GM23338 (cell line): ENCODE data around the gene TM6SF1. TPM values are rescaled to one million over a fixed set of nuclear protein-coding genes. Genes with fewer than 3 reads are reported as not detected.

Experiments
- ATAC-seq: fragments of 200-7000 bp; cut with Tn5 transposase; 3 replicates; pipeline ENCODE4 v1.9.1; 2020
- DNase-seq: peaks from one replicate; pipeline ENCODE4 v3.0.0-alpha.2; 2015; ENCODE audit warnings: low spot score
- H2AFZ ChIP-seq: fragments of 200-600 bp; sonication (generic); 2 replicates; pipeline ENCODE4 v1.8.0; 2016; ENCODE audit warnings: antibody characterized with exemption, mild to moderate bottlenecking, moderate library complexity
- H3F3A ChIP-seq: fragments of 200-600 bp; sonication (generic); replicated peaks from 2 replicates; pipeline ENCODE4 v1.8.0; 2017; ENCODE audit warnings: antibody characterized with exemption, mixed run types, low read depth
- H3K27ac ChIP-seq: fragments of 200-600 bp; sonication (generic); 2 replicates; pipeline ENCODE4 v1.6.1; 2016; ENCODE audit warnings: low read depth
- H3K27me3 ChIP-seq: fragments of 200-600 bp; sonication (generic); 2 replicates; pipeline ENCODE4 v1.8.0; 2016; ENCODE audit warnings: mild to moderate bottlenecking, mixed run types, moderate library complexity; ENCODE audit not compliant: insufficient read depth
- H3K36me3 ChIP-seq: fragments of 200-600 bp; sonication (generic); 2 replicates; pipeline ENCODE4 v1.8.0; 2016; ENCODE audit warnings: mild to moderate bottlenecking; ENCODE audit not compliant: insufficient read depth
- H3K4me1 ChIP-seq: fragments of 200-600 bp; sonication (generic); 2 replicates; pipeline ENCODE4 v1.8.0; 2016; ENCODE audit warnings: mild to moderate bottlenecking, moderate library complexity; ENCODE audit not compliant: insufficient read depth
- H3K4me2 ChIP-seq: fragments of 200-600 bp; sonication (generic); 2 replicates; pipeline ENCODE4 v1.7.1; 2017; ENCODE audit warnings: mixed run types
- H3K4me3 ChIP-seq: fragments of 200-600 bp; sonication (generic); 2 replicates; pipeline ENCODE4 v1.6.1; 2016; ENCODE audit warnings: mixed run types
- H3K79me2 ChIP-seq: fragments of 200-600 bp; sonication (generic); replicated peaks from 2 replicates; pipeline ENCODE4 v1.8.0; 2017; ENCODE audit warnings: mild to moderate bottlenecking; ENCODE audit not compliant: insufficient read depth
- H3K9me2 ChIP-seq: fragments of 200-600 bp; sonication (generic); 2 replicates; pipeline ENCODE4 v1.8.0; 2017; ENCODE audit not compliant: insufficient read depth
- H4K20me1 ChIP-seq: fragments of 200-600 bp; sonication (generic); replicated peaks from 2 replicates; pipeline ENCODE4 v1.8.0; 2017; ENCODE audit warnings: mild to moderate bottlenecking; ENCODE audit not compliant: insufficient read depth
- H3K27ac Mint-ChIP-seq: 2 replicates; pipeline ENCODE4 v1.8.0; 2020; ENCODE audit warnings: inconsistent platforms, mild to moderate bottlenecking, moderate library complexity, mixed read lengths
- H3K27me3 Mint-ChIP-seq: 3 replicates; pipeline ENCODE4 v1.8.0; 2022; ENCODE audit warnings: low read depth, mild to moderate bottlenecking, moderate library complexity, mixed read lengths, inconsistent platforms; ENCODE audit not compliant: insufficient read depth, poor library complexity
- H3K36me3 Mint-ChIP-seq: 3 replicates; pipeline ENCODE4 v1.8.0; 2021; ENCODE audit warnings: low read depth, mild to moderate bottlenecking, inconsistent platforms, moderate library complexity, mixed read lengths
- H3K4me1 Mint-ChIP-seq: 3 replicates; pipeline ENCODE4 v1.8.0; 2020; ENCODE audit warnings: mild to moderate bottlenecking, inconsistent platforms, mixed read lengths
- H3K4me3 Mint-ChIP-seq: 3 replicates; pipeline ENCODE4 v1.8.0; 2021; ENCODE audit warnings: moderate library complexity, mild to moderate bottlenecking, inconsistent platforms, mixed read lengths
- H3K9me3 Mint-ChIP-seq: 3 replicates; pipeline ENCODE4 v1.8.0; 2020; ENCODE audit warnings: moderate library complexity, mild to moderate bottlenecking, inconsistent platforms, mixed read lengths
- ETS1 ChIP-seq: IDR thresholded peaks from 2 replicates; pipeline ENCODE4 v1.6.1; 2016; ENCODE audit warnings: antibody characterized with exemption
- EZH2 ChIP-seq: fragments of 200-600 bp; sonication (generic); IDR thresholded peaks from one replicate; pipeline ENCODE4 v1.8.0; 2017; ENCODE audit warnings: antibody characterized with exemption, mild to moderate bottlenecking, low read depth; ENCODE audit not compliant: unreplicated experiment
- EZH2phosphoT487 ChIP-seq: fragments of 200-600 bp; sonication (generic); IDR thresholded peaks from one replicate; pipeline ENCODE4 v1.8.1; 2018; ENCODE audit warnings: antibody characterized with exemption; ENCODE audit not compliant: unreplicated experiment
- JUNB ChIP-seq: IDR thresholded peaks from one replicate; pipeline ENCODE4 v1.6.1; 2016; ENCODE audit warnings: antibody characterized with exemption; ENCODE audit not compliant: unreplicated experiment
- NANOG ChIP-seq: IDR thresholded peaks from 2 replicates; pipeline ENCODE4 v1.6.1; 2016; ENCODE audit warnings: antibody characterized with exemption, borderline replicate concordance
- POLR2AphosphoS5 ChIP-seq: IDR thresholded peaks from 2 replicates; pipeline ENCODE4 v1.6.1; 2016; ENCODE audit warnings: antibody characterized with exemption, low read depth
- ZNF114 ChIP-seq: fragments of 250-450 bp; sonication (Bioruptor Pico); IDR thresholded peaks from 2 replicates; pipeline ENCODE4 v1.5.0; 2020; ENCODE audit warnings: mild to moderate bottlenecking, moderate library complexity
- ZNF331 ChIP-seq: fragments of 250-450 bp; sonication (Bioruptor Pico); IDR thresholded peaks from 2 replicates; pipeline ENCODE4 v1.5.0; 2020; ENCODE audit warnings: low read depth, mild to moderate bottlenecking, moderate library complexity
- polyA plus RNA-seq: library from polyadenylated mRNA; unstranded; fragments of >200 nt; fragmentation: Nextera tagmentation; extraction: Ambion mirVana; gene quantifications from 2 replicates; pipeline ENCODE4 v1.2.1, GENCODE V29; 2016
- total RNA-seq: library from RNA; depleted of rRNA; stranded (reverse); fragments of >200 nt; shearing (Covaris generic); gene quantifications from 2 replicates; pipeline ENCODE4 v1.2.3, GENCODE V29; 2014
- TF ChIP-seq, protein P1 (sequence below): fragments of 250-450 bp; sonication (Bioruptor Pico); IDR thresholded peaks from 2 replicates; pipeline ENCODE4 v1.5.0; 2020; ENCODE audit warnings: mild to moderate bottlenecking, moderate library complexity

The TM6SF1 gene
- total and polyA plus RNA-seq, 2 experiments from 2014 or later, result 0.80 to 1.5 TPM

- TF ChIP-seq, protein P1, sequence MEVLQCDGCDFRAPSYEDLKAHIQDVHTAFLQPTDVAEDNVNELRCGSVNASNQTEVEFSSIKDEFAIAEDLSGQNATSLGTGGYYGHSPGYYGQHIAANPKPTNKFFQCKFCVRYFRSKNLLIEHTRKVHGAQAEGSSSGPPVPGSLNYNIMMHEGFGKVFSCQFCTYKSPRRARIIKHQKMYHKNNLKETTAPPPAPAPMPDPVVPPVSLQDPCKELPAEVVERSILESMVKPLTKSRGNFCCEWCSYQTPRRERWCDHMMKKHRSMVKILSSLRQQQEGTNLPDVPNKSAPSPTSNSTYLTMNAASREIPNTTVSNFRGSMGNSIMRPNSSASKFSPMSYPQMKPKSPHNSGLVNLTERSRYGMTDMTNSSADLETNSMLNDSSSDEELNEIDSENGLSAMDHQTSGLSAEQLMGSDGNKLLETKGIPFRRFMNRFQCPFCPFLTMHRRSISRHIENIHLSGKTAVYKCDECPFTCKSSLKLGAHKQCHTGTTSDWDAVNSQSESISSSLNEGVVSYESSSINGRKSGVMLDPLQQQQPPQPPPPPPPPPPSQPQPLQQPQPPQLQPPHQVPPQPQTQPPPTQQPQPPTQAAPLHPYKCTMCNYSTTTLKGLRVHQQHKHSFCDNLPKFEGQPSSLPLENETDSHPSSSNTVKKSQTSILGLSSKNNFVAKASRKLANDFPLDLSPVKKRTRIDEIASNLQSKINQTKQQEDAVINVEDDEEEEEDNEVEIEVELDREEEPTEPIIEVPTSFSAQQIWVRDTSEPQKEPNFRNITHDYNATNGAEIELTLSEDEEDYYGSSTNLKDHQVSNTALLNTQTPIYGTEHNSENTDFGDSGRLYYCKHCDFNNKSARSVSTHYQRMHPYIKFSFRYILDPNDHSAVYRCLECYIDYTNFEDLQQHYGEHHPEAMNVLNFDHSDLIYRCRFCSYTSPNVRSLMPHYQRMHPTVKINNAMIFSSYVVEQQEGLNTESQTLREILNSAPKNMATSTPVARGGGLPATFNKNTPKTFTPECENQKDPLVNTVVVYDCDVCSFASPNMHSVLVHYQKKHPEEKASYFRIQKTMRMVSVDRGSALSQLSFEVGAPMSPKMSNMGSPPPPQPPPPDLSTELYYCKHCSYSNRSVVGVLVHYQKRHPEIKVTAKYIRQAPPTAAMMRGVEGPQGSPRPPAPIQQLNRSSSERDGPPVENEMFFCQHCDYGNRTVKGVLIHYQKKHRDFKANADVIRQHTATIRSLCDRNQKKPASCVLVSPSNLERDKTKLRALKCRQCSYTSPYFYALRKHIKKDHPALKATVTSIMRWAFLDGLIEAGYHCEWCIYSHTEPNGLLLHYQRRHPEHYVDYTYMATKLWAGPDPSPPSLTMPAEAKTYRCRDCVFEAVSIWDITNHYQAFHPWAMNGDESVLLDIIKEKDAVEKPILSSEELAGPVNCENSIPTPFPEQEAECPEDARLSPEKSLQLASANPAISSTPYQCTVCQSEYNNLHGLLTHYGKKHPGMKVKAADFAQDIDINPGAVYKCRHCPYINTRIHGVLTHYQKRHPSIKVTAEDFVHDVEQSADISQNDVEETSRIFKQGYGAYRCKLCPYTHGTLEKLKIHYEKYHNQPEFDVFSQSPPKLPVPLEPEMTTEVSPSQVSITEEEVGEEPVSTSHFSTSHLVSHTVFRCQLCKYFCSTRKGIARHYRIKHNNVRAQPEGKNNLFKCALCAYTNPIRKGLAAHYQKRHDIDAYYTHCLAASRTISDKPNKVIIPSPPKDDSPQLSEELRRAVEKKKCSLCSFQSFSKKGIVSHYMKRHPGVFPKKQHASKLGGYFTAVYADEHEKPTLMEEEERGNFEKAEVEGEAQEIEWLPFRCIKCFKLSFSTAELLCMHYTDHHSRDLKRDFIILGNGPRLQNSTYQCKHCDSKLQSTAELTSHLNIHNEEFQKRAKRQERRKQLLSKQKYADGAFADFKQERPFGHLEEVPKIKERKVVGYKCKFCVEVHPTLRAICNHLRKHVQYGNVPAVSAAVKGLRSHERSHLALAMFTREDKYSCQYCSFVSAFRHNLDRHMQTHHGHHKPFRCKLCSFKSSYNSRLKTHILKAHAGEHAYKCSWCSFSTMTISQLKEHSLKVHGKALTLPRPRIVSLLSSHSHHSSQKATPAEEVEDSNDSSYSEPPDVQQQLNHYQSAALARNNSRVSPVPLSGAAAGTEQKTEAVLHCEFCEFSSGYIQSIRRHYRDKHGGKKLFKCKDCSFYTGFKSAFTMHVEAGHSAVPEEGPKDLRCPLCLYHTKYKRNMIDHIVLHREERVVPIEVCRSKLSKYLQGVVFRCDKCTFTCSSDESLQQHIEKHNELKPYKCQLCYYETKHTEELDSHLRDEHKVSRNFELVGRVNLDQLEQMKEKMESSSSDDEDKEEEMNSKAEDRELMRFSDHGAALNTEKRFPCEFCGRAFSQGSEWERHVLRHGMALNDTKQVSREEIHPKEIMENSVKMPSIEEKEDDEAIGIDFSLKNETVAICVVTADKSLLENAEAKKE (CRISPR knock-in tag), result no peak
- TF ChIP-seq EZH2 (no peak), NANOG (no peak), POLR2AphosphoS5 (no peak), ZNF331 (CRISPR knock-in tag) (no peak)
Observed at GRCh38 chr15:83108266-83109219, 1.1 kb downstream of the TM6SF1 start (continued).

- H3K27ac ChIP-seq, result no peak overlapping the region
- H3K9me2 ChIP-seq, result 0 out of 2 replicates have a peak, but pooled peaks cover 6% of the 10 kb centered on the region
- Mint-ChIP-seq H3K4me1 (peaks cover 22% of the 10 kb centered on the region), H3K27me3 (peaks cover 30% of the 10 kb centered on the region), H3K4me3 (no peak overlapping the region), H3K27ac (no peak overlapping the region), H3K9me3 (peaks cover 3% of the 10 kb centered on the region; the same call in 2 of the 3 replicates), H3K36me3 (peaks cover 3% of the 10 kb centered on the region; the same call in 1 of the 3 replicates)
- no peaks in the 10 kb centered on the region for H3F3A ChIP-seq
- ATAC-seq, result no peak
- H3K36me3 ChIP-seq, result no peaks in the 10 kb centered on the region
- no peak overlapping the region for H3K4me3 ChIP-seq
- H4K20me1 ChIP-seq, result no peaks in the 10 kb centered on the region
- DNase-seq, result no peak
- TF ChIP-seq JUNB (no peak), ZNF114 (CRISPR knock-in tag) (no peak), ZNF331 (CRISPR knock-in tag) (no peak), POLR2AphosphoS5 (no peak), NANOG (no peak), ETS1 (no peak), EZH2phosphoT487 (no peak)
- no peak overlapping the region for H3K4me2 ChIP-seq
- no peaks in the 10 kb centered on the region for H3K79me2 ChIP-seq
- no peak overlapping the region for H2AFZ ChIP-seq
- peaks cover 4% of the 10 kb centered on the region; the same call in 1 of the 2 replicates for H3K4me1 ChIP-seq
- H3K27me3 ChIP-seq, result peaks cover 40% of the 10 kb centered on the region
Observed at GRCh38 chr15:83109532-83109931, 2.1 kb downstream of the TM6SF1 start.
